SK-N-MC (cell line): ENCODE data around the gene PTPRG.
"Not testable (repeated sequence)": the region's sequence is repeated elsewhere in the genome, so short reads cannot be mapped to it uniquely, and the experiment has no call there.

Source experiments
- EZH2 ChIP-seq: fragments of 200-600 bp; sonication (generic); IDR thresholded peaks from one replicate; pipeline ENCODE4 v1.6.1; 2017; ENCODE audit warnings: antibody characterized with exemption
- POLR2AphosphoS5 ChIP-seq: IDR thresholded peaks from 2 replicates; pipeline ENCODE4 v1.6.1; 2012; ENCODE audit warnings: mild to moderate bottlenecking, low read depth, low read length, borderline replicate concordance

DNA sequence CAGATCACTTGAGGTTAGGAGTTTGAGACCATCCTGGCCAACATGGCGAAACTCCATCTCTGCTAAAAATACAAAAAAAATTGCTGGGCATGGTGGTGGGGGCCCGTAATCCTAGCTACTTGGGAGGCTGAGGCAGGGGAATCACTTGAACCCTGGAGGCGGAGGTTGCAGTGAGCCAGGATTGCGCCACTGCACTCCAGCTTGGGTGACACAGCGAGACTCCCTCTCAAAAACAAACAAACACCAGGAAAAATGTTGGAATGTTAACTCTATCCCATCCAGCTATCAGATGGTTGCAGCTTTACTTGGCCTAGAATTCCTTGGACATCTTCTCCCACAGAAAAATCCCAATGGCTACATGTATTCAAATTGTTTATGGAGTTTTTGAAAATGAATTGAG, 254.9 kb downstream of the PTPRG start:
- not testable (repeated sequence) for TF ChIP-seq POLR2AphosphoS5, EZH2
